G401.6 (cell line): ENCODE measurements around the gene ASTN2.

Source experiments
- FAIRE-seq: peaks from 2 replicates; lab custom pipeline; 2012; peaks lifted over from hg19 to GRCh38; lab: Jason Lieb, UNC

The ASTN2 gene

DNA sequence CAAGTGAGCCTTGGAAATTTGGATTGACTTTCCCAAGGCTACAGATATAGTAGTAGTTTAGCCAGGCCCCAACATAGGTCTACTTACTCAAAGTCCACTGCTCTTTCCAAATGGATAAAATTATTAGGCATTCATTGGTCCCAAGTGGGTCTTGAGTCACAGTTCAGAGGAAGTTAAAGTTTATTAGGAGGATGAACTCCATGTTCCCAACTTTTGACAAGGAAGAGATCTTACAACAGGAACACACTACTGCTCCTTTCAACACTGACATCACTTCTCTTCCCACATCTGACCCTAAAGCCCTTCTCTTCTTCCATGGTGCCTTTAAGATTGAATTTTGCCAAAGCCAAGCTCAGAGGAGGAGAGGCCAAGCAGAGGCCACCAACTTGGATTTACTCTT lies 962.2 kb downstream of the ASTN2 start:
- FAIRE-seq, result no peak

- FAIRE-seq, result no peak
Observed at GRCh38 chr9:116452227-116452626, 962.6 kb downstream of the ASTN2 start.

- no peak for FAIRE-seq
Observed at GRCh38 chr9:116451500-116452115, 963.2 kb downstream of the ASTN2 start.

- no peak for FAIRE-seq
Observed at GRCh38 chr9:116450378-116451139, 964.3 kb downstream of the ASTN2 start.

DNA sequence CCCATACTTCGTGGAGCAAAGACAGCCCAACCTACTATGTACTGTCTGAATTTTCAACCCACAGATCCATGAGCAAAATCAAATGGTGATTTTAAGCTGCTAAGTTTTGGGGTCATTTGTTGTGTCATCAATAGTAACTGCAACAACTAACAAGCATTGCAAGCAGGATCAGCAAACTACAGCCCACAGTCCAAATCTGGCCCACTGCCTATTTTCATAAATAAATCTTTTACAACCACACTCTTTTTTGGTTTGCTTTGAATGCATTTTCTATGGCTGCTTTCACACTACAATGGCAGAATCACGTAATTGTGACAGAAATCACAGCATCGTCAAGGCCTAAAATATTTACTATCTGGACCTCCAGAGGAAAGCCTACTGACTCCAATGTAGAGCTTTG lies 964.9 kb downstream of the ASTN2 start:
- FAIRE-seq, result no peak

DNA sequence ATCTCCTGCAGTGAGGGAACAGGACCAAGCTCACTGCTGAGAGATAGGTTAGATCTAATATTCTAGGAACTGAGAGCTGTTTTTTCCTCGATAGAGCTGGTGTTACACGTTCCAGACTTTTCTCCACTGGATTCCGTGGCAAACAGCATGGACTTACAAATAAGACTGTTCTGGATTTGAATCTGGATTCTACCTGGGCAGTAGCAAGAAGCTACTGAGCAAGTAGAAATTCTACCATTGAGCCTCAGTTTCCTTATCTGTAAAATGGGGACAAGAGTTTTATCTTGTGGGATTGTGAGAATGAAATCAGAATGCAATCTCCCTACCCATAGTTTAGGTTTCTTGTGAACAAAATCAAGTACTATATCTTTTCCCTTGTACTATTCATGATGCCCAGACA lies 966.4 kb downstream of the ASTN2 start:
- FAIRE-seq, result no peak

DNA sequence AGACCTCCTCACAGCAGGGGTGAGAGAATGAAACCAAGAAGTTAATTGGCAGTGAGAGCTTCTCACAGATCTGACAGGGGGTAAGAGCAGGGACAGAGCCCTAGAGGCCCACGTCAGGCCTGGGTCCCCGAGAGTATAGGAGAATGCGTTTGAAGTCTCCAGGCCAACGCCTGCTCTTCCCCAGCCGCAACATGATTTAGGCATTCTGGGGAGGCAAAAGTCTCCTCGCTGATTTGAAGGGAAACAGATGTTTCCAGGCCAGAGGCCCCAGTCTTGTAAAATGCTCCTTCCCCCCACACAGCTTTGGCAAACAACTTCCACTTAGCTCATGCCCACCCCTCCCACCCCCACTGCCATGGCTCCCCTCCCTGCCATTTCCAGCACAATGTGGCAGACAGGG lies 966.9 kb downstream of the ASTN2 start:
- no peak for FAIRE-seq

DNA sequence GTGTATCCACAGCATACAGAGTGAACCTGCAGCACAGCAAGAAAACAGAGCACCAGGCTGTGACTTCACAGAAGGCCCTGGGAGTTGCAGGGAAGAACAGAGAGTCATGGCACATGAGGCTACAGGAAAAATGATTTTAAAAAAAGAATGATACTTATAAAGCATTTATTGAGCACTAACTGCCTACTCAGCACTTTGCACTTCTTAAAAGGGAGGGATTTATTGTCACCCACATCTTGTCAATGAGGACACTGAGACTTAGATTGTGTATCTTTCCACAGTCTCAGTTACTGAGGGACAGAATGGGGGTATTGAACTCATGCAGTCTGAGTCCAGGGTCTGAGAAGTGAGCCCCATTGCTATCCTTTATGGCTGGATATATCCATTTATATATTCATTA lies 972.3 kb downstream of the ASTN2 start:
- FAIRE-seq, result no peak

DNA sequence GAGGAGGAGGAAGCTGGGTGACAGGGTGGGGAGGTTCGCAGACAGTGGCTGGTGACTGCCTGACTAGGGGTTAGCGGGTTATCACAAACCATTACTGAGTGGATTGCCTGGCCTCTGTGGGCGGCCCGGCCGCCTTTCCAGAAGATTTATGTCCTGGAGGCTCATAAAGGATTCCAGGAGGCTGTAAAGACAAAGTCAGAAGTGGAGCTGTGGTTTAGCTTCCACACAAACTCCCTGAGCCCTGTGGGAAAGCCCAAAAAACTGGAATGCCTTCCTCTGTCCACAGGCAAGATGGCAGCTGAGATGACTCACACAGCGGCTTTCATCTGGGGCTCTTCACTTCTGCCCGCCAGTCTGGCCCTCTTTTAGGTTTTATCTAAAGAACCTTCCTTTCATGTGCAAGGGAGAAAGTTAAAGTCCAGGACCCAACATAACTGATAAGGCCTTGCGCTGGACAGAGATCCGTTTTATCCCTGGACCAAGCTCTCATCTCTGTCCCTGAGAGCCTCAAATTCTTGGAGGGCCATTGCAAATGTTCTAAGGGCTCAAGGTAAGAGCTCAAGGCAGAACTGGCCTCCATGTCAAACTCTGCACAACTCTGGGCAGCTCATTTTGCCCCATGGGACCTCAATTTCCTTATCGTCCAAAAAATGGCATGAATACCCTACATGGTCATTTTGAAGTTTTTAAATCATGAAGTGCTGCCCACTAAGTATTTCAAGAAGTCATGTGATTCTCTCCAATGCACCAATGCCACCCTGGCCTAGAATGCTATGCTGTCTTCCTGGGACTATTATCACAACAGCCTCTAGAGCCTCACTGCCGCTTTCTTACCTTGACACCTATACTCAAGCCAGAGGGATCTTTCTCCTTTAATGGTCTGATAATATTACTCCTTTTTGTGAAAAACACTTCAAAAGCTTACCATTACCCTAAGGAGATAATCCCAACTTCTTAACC lies 977.2 kb downstream of the ASTN2 start:
- no peak for FAIRE-seq

DNA sequence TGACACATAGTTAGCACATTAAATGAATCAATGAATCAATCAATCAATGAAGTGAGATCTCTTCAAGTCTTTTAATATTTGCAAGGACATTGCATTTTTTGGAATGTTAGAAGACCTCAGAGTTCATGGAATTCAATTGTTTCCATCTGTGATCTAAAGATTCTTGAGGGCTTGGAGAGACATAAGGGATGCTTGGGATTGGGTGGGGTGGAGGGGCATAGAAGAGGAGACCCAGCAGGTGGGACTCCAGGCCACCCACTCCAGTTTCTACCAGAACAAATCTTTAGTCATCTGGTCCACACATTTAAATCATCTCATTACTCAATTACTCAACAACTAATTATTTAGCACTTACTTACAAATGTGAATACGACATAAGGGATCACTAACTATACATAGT lies 978.7 kb downstream of the ASTN2 start:
- FAIRE-seq, result no peak

DNA sequence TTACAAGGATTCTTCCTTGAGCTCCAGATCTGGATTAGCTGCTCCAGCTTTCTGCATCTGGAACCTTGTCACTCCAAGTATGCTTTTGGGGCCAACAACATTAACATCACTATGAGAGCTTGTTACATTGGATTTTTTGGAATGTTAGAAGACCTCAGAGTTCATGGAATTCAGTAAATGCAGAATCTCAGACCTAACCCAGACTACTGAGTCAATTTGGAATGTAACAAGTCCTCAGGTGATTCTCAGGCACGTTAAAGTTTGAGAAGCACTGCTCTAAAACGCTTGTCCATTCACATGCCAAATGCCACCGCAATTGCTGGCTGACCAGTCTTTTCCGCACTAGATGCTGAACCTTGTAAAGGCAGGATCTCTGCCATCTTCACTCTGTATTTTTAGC lies 979.2 kb downstream of the ASTN2 start:
- FAIRE-seq, result no peak

DNA sequence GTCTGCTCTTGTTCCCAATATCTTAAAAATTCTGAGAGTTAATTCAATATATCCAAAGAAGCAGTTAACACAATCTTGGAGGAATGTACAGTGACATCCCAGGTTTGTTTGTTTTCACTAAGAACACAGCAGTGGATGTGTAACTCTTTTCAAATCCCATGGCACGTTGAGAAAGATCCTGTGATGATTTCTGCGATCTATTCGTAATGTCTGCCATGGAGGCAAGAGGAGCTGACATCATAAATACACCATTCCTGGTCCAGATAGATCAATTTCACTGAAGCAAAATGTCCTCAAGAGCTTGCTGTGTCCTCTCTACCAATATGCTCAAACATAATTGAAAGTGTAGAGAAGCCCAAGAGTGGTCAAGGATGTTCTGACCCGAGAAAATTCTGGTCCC lies 980.5 kb downstream of the ASTN2 start:
- no peak for FAIRE-seq

- FAIRE-seq, result no peak
Observed at GRCh38 chr9:116432051-116432450, 982.8 kb downstream of the ASTN2 start.

DNA sequence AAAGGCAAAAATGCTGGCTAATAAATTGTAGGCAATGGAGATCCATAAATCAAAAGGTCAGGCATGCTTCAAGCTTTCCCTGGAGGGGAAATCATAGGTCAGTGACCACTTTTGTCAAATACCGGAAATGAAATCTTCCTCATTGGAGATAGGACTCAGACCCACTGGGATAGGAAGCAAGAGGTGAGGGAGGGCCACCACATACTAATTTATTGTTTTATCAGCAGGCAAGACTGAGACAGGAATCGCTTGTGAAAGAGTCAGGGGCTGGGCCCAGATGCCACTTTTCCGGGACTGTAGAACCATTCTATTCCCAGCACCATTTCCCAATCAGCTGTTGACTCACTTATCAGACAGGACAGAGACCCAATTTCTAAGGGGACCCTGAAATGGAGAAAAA lies 984.0 kb downstream of the ASTN2 start:
- FAIRE-seq, result no peak

DNA sequence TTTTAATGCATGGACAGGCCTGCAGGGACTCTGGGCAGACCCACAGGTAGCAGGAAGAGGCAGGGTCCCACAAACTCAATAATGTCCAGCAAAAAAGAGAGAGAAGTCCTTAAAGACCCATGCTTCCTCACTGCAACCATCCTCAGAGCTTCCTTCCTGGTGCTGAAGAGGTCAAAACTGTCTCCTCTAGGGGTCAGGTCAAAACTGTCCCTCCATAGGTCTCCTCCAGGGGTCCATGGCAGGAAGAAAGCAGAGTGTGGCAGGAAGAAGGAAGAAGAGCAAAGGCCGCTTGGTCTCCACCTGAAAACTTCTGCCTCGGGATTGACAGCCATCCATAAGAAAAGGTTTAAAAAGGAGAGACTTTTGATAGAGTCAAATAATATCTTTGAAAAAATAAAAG lies 989.6 kb downstream of the ASTN2 start:
- FAIRE-seq, result no peak

- no peak for FAIRE-seq
Observed at GRCh38 chr9:116423149-116423548, 991.7 kb downstream of the ASTN2 start.

DNA sequence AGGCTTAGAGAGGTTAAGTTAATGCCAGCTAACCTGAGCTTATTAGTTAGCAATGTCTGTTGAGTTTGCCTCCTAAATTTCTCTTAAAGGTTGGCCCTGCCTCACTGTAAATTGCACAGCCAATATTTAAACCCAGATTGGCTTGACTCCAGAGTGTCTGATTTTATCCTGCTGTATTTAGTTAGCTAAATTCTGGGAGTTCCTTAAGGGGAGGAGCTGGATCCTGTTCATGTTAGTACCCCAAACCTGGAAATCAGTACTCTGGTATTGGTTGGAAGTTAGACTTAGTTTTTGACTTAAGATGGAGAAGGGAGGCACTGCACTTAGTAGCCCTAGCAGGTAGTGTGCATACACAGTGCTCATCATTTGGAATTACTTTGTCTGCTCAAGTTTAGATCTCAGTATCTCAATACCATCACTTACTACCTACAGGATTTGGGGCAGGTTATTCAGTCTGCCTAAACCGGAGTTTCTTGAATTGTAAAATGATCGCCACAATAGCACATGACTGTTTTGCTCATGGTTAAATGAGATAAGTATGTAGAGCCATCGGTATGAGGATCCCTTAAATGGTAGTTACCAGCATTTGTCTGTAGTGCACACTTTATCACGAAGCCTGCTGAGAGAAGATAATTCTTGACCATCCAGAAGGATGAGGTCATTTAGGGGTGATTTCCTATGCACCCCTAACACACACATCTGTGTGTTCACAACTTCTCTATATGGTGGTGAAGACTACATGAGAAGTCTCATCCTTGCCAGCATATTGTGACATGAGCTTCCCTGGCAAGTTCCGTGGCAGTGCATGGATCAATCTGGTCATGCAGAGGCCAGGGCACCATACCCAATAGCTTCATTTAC lies 992.5 kb downstream of the ASTN2 start:
- no peak for FAIRE-seq

DNA sequence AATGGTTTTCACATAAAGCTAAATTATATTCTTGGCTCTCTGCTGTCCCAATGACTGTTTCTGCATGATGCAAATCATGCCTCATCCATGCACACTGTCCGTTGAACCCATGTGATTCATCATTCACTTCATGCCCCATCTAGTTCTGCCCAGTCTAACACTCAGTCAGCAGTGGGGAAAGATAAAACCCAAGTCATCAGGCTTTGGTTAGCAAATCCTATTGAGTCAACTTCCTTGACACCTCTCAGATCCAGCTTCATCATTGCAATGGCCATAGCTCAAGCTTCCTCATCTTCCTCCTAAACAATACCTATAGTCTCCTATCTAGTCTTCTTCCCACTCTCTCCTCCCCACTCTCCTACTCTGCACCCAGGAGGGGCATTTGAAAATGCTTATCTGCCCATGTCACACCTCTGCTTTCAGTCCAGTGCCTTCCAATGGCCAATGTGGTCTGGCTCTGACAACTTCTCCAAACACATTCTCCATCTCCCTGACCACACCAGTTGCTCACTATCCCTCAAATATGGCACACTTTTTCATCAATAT lies 993.8 kb downstream of the ASTN2 start:
- FAIRE-seq, result no peak

DNA sequence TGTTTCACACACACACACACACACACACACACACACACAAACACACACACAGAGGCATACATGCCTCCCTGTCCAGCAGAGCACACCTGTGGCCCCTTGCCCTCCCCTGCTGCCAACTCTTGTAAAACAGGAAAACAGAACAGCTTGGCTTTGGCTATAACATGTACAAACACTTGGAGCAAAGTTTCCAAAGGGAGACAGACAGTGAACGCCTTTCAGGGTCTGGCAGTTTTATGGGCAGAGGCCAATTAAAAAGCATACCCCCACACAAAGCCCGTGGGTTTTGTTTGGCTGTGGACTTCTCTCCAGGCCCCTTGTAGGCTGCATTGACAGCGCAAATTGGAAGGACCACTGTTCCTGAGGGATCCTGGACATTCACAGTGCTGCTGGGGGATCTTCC lies 995.7 kb downstream of the ASTN2 start:
- no peak for FAIRE-seq

- FAIRE-seq, result no peak
Observed at GRCh38 chr9:116417464-116417863, 997.4 kb downstream of the ASTN2 start.

- FAIRE-seq, result no peak
Observed at GRCh38 chr9:116416421-116416820, 998.4 kb downstream of the ASTN2 start.

- no peak for FAIRE-seq
Observed at GRCh38 chr9:116414374-116414773, 1000.5 kb downstream of the ASTN2 start.
